HepG2 (cell line): Measurements from ENCODE around the gene SMPD3. TPM values are rescaled to one million over a fixed set of nuclear protein-coding genes. Genes with fewer than 3 reads are reported as not detected.

Experiments
- ATAC-seq: fragments of 200-7000 bp; cut with Tn5 transposase; 3 replicates; pipeline ENCODE4 v1.9.1; 2020; ENCODE audit warnings: mild to moderate bottlenecking, moderate library complexity
- BruUV-seq: library from RNA; stranded (reverse); fragments of 400-500 nt; replicated peaks from 2 replicates; lab custom pipeline; 2021; lab: Mats Ljungman, UMichigan
- CTCF ChIA-PET: fragments of 300-600 bp; formaldehyde crosslinking; extraction: SDS; loops from one replicate; lab custom pipeline; 2021; ENCODE audit warnings: low total read pairs, inconsistent platforms, low intra/inter-chr PET ratio; lab: Yijun Ruan, JAX
- POLR2A ChIA-PET: fragments of 350-600 bp; sonication (Branson Sonifier 250); formaldehyde crosslinking; loops from one replicate; lab custom pipeline; 2020; ENCODE audit warnings: antibody characterized with exemption, inconsistent platforms; lab: Yijun Ruan, JAX
- DNase-seq: peaks from one replicate; pipeline ENCODE4 v3.0.0-alpha.2; 2015; ENCODE audit warnings: low spot score
- FAIRE-seq: peaks from 3 replicates; lab custom pipeline; 2011; peaks lifted over from hg19 to GRCh38; lab: Jason Lieb, UNC
- H2AFZ ChIP-seq: one replicate; pipeline ENCODE4 v1.6.1; 2011; ENCODE audit warnings: low read length, inconsistent platforms
- H3K27ac ChIP-seq: fragments of 300-600 bp; 3 replicates; pipeline ENCODE4 v1.8.0; 2011; ENCODE audit warnings: mixed run types, mild to moderate bottlenecking, mixed read lengths, low read length, inconsistent platforms; ENCODE audit not compliant: insufficient read depth; ENCODE audit errors: extremely low read length
- H3K27me3 ChIP-seq, 2 experiments: fragments of 200-600 bp in 1 of 2; 2 replicates in 1 of 2; 3 replicates in 1 of 2; pipeline versions ENCODE4 v1.6.0 to v1.8.0; 2011; ENCODE audit warnings: low read length in 2 of 2, mild to moderate bottlenecking in 2 of 2, moderate library complexity in 2 of 2, inconsistent platforms in 1 of 2; ENCODE audit not compliant: insufficient read depth in 2 of 2, control insufficient read depth in 1 of 2
- H3K36me3 ChIP-seq, 2 experiments: fragments of 200-600 bp in 1 of 2; replicated peaks in 1 of 2; 2 replicates in 1 of 2; 3 replicates in 1 of 2; pipeline versions ENCODE4 v1.5.1 to v1.8.0; 2011; ENCODE audit warnings: low read length in 2 of 2, inconsistent platforms in 1 of 2; ENCODE audit not compliant: insufficient read depth in 2 of 2, control insufficient read depth in 1 of 2
- H3K4me1 ChIP-seq: 2 replicates; pipeline ENCODE4 v1.5.1; 2012; ENCODE audit warnings: low read length, inconsistent platforms; ENCODE audit not compliant: insufficient read depth
- H3K4me2 ChIP-seq: 2 replicates; pipeline ENCODE4 v1.6.0; 2011; ENCODE audit warnings: low read depth, low read length, inconsistent platforms
- H3K4me3 ChIP-seq, 3 experiments: fragments of 200-600 bp in 1 of 3; sonication (generic), shearing (Covaris generic) in 1 of 3; replicated peaks in 1 of 3; 2 replicates each; pipeline ENCODE4 v1.5.1; 2011 to 2016; ENCODE audit warnings: low read length in 3 of 3, inconsistent platforms in 2 of 3, low read depth in 2 of 3, mild to moderate bottlenecking in 2 of 3, control low read depth in 1 of 3, mixed read lengths in 1 of 3; ENCODE audit not compliant: insufficient read depth in 1 of 3
- H3K79me2 ChIP-seq: one replicate; pipeline ENCODE4 v1.6.1; 2011; ENCODE audit warnings: low read length, inconsistent platforms; ENCODE audit not compliant: insufficient read depth
- H3K9ac ChIP-seq: 2 replicates; pipeline ENCODE4 v1.6.0; 2011; ENCODE audit warnings: mild to moderate bottlenecking, low read depth, low read length, inconsistent platforms; ENCODE audit not compliant: insufficient read depth
- H3K9me3 ChIP-seq: 2 replicates; pipeline ENCODE4 v1.5.1; 2012; ENCODE audit warnings: mild to moderate bottlenecking, low read length
- H4K20me1 ChIP-seq: 2 replicates; pipeline ENCODE4 v1.6.0; 2011; ENCODE audit warnings: inconsistent platforms, mild to moderate bottlenecking, low read length, moderate library complexity; ENCODE audit not compliant: insufficient read depth
- ADNP ChIP-seq: sonication (generic); formaldehyde crosslinking; IDR thresholded peaks from 2 replicates; pipeline ENCODE4 v1.4.0; 2020; ENCODE audit warnings: missing genetic modification reagents
- ATRX ChIP-seq: sonication (generic); formaldehyde crosslinking; IDR thresholded peaks from 2 replicates; pipeline ENCODE4 v1.4.0; 2020; ENCODE audit warnings: missing genetic modification reagents, borderline replicate concordance
- CBX1 ChIP-seq: IDR thresholded peaks from one replicate; pipeline ENCODE4 v1.6.1; 2016; ENCODE audit warnings: antibody characterized with exemption, low read depth
- DBP ChIP-seq: sonication (generic); formaldehyde crosslinking; IDR thresholded peaks from 2 replicates; pipeline ENCODE4 v1.4.0; 2020; ENCODE audit warnings: missing genetic modification reagents; ENCODE audit errors: not compliant biosample characterization
- LRRFIP1 ChIP-seq: sonication (generic); formaldehyde crosslinking; conservative IDR thresholded peaks from 2 replicates; pipeline ENCODE4 v1.4.0; 2020; ENCODE audit warnings: missing genetic modification reagents
- ONECUT2 ChIP-seq: sonication (generic); formaldehyde crosslinking; IDR thresholded peaks from 2 replicates; pipeline ENCODE4 v1.4.0; 2020; ENCODE audit warnings: missing genetic modification reagents
- SMAD9 ChIP-seq: sonication (generic); formaldehyde crosslinking; IDR thresholded peaks from 2 replicates; pipeline ENCODE4 v1.5.1; 2020; ENCODE audit warnings: mild to moderate bottlenecking, missing genetic modification reagents
- TBL1XR1 ChIP-seq: fragments of 150-350 bp; IDR thresholded peaks from 2 replicates; pipeline ENCODE4 v1.6.1; 2014; ENCODE audit warnings: borderline replicate concordance, low read length; ENCODE audit not compliant: partially characterized antibody
- TCF12 ChIP-seq, 2 experiments: fragments of 450-650 bp in 1 of 2; sonication (generic) in 1 of 2; formaldehyde crosslinking in 1 of 2; IDR thresholded peaks; 2 replicates each; pipeline versions ENCODE4 v1.6.1 to v1.8.0; 2017 to 2022; ENCODE audit warnings: antibody characterized with exemption in 1 of 2, mild to moderate bottlenecking in 1 of 2, missing genetic modification reagents in 1 of 2, moderate library complexity in 1 of 2
- ZNF253 ChIP-seq: sonication (generic); formaldehyde crosslinking; IDR thresholded peaks from 2 replicates; pipeline ENCODE4 v1.8.0; 2022; ENCODE audit warnings: mild to moderate bottlenecking, missing genetic modification reagents, borderline replicate concordance
- ZNF562 ChIP-seq: sonication (generic); formaldehyde crosslinking; IDR thresholded peaks from 2 replicates; pipeline ENCODE4 v1.8.0; 2022; ENCODE audit warnings: missing genetic modification reagents, borderline replicate concordance
- ZNF644 ChIP-seq: IDR thresholded peaks from 2 replicates; pipeline ENCODE4 v1.6.1; 2016; ENCODE audit warnings: low read depth
- ZNF850 ChIP-seq: sonication (generic); formaldehyde crosslinking; conservative IDR thresholded peaks from 2 replicates; pipeline ENCODE4 v1.9.0; 2021; ENCODE audit warnings: mild to moderate bottlenecking, missing genetic modification reagents
- ZNF891 ChIP-seq: sonication (generic); formaldehyde crosslinking; IDR thresholded peaks from 2 replicates; pipeline ENCODE4 v1.5.0; 2020; ENCODE audit warnings: mild to moderate bottlenecking, missing genetic modification reagents
- WGBS: methylation state at CpG from one replicate; pipeline ENCODE4 v1.1.6; 2017; ENCODE audit warnings: low lambda C conversion rate; 5-methylcytosine and 5-hydroxymethylcytosine counted together
- in situ Hi-C: cut with HindIII; loops from 2 replicates; pipeline ENCODE4 v1.10.0; 2017; ENCODE audit warnings: low pct_unique_long_range_greater_than_20kb; ENCODE audit not compliant: extremely low pct_ligation_motif_present
- intact Hi-C: fragments of 100-400 bp; cut with micrococcal nuclease; formaldehyde crosslinking; loops from one replicate; pipeline ENCODE4 v1.10.0; 2022; ENCODE audit not compliant: unreplicated experiment
- polyA plus RNA-seq, 8 experiments: library from polyadenylated mRNA; depleted of rRNA in 3 of 8; stranded (reverse) in 7 of 8; unstranded in 1 of 8; fragments of >200 nt; fragmentation: Illumina TruSeq in 4 of 8; extraction: Trizol in 4 of 8; gene quantifications; 2 replicates each; pipeline versions ENCODE4 v1.2.1 to v1.2.3, GENCODE V29; 2011 to 2016; ENCODE audit warnings: low read depth in 4 of 8, missing spikeins in 1 of 8, mixed read lengths in 1 of 8; ENCODE audit not compliant: insufficient read depth in 1 of 8
- total RNA-seq, 5 experiments: library from RNA; depleted of rRNA; stranded (reverse); fragments of >200 nt; fragmentation: Illumina TruSeq; extraction: Trizol; gene quantifications; 2 replicates each; pipeline ENCODE4 v1.2.3, GENCODE V29; 2016; ENCODE audit warnings: low read depth in 1 of 5

Gene SMPD3
- total and polyA plus RNA-seq, 2 of the 13 experiments (the other 11 are each of a cell fraction or from before 2014, with no cell fraction given) = 0.07 to 0.32 TPM

- TF ChIP-seq TCF12 (IDR thresholded peaks at IDR 0.05) (no peak), TCF12 (CRISPR knock-in tag; IDR thresholded peaks at IDR 0.05) (no peak), ATRX (CRISPR knock-in tag) (no peak), ZNF891 (no peak), ZNF850 (CRISPR knock-in tag) (no peak), ONECUT2 (CRISPR knock-in tag) (no peak), LRRFIP1 (CRISPR knock-in tag) (no peak), CBX1 (no peak), ADNP (CRISPR knock-in tag) (no peak), SMAD9 (no peak), ZNF253 (CRISPR knock-in tag) (no peak), ZNF644 (CRISPR knock-in tag) (no peak), TBL1XR1 (no peak), ZNF562 (CRISPR knock-in tag) (no peak), DBP (no peak)
- TF ChIP-seq, all 625 proteins: peak for 0
These were observed 69.6 kb downstream of the SMPD3 start for GRCh38 chr16:68378436-68379415.

More at GRCh38 chr16:68378436-68379415, 69.6 kb downstream of the SMPD3 start:
- in situ Hi-C loops (no loop called here), intact Hi-C loops (no loop called here)
- WGBS = 27% methylated on average over 9 of the region's 13 CpGs
- Histone ChIP-seq H3K27me3 (peaks cover 8 to 59% of the 10 kb centered on the region in 2 experiments; a peak in 4 of 5 replicates), H4K20me1 (no peaks in the 10 kb centered on the region), H2AFZ (no peak overlapping the region), H3K36me3 (no peaks in the 10 kb centered on the region), H3K4me1 (peaks cover 6% of the 10 kb centered on the region; the same call in 1 of the 2 replicates), H3K9ac (no peak overlapping the region), H3K4me2 (no peak overlapping the region), H3K79me2 (no peaks in the 10 kb centered on the region), H3K4me3 (no peak overlapping the region), H3K9me3 (no peaks in the 10 kb centered on the region), H3K27ac (no peak overlapping the region)
- ATAC-seq (no peak), DNase-seq (no peak), FAIRE-seq (no peak)
- CTCF ChIA-PET = no interaction called here
- no TSS peak for BruUV-seq
- POLR2A ChIA-PET = no interaction called here
